ENCODE data around the gene TRIM26. TPM values are rescaled to one million over a fixed set of nuclear protein-coding genes. Genes with fewer than 3 reads are reported as not detected.

The TRIM26 gene
- total RNA-seq, 4 donors from 2014 or later, result 14.9 to 38.1 (median 30.0) TPM

DNA sequence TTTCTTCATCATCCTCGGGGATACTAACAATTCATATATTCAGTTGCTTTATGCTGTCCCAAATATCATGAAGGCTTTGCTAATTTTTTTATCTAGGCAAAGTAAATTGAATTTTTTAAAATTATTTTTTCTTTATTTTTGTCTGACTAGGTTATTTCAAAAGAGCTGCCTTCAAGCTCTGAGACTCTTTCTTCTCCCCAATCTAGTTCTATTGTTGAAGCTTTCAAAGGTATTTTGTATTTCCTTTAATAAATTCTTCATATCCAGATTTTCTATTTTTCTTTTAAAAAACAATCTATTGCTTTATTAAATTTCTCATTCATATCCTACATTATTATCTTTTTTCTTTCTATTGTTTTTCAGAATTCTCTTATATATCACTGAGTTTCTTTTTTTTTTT is 33.1 kb downstream of the TRIM26 start:
- Histone ChIP-seq H3K4me3 (no peak overlapping the region), H3K27ac (no peak overlapping the region), H3K4me1 (no peaks in the 10 kb centered on the region), H3K9me3 (no peaks in the 10 kb centered on the region), H3K27me3 (no peaks in the 10 kb centered on the region), H3K36me3 (no peaks in the 10 kb centered on the region)
- intact Hi-C loops (cut with DNase I; ENCODE audit: low total_unique reads), result no loop called here
- TF ChIP-seq CTCF (IDR thresholded peaks at IDR 0.05), result no peak
- no peak for TF ChIP-seq POLR2A (IDR thresholded peaks at IDR 0.05)
- no peak for DNase-seq

DNA sequence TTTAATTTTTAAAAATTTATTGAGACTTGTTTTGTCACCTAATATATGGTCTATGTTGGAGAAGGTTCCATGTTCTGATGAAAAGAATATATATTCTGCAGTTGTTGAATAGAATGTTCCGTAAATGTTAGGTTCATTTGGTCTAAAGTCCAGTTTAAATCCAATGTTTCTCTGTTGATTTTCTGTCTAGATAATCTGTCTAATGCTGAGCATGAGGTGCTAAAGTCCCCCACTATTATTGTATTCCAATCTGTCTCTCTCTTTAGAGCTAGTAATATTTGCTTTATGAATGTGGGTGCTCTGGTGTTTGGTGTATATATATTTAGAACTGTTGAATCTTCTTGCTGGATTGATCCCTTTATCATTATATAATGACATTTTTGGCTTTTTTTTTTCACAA is 34.4 kb downstream of the TRIM26 start:
- Histone ChIP-seq H3K27ac (no peak overlapping the region), H3K36me3 (no peaks in the 10 kb centered on the region), H3K27me3 (no peaks in the 10 kb centered on the region), H3K9me3 (no peaks in the 10 kb centered on the region), H3K4me3 (no peak overlapping the region), H3K4me1 (no peaks in the 10 kb centered on the region)
- intact Hi-C loops (cut with DNase I; ENCODE audit: low total_unique reads), result no loop called here
- TF ChIP-seq CTCF (IDR thresholded peaks at IDR 0.05), result no peak
- TF ChIP-seq POLR2A (IDR thresholded peaks at IDR 0.05), result no peak
- DNase-seq, result no peak

GRCh38 chr6:30175765-30176164 is 37.4 kb downstream of the TRIM26 start:
- intact Hi-C loops (cut with DNase I; ENCODE audit: low total_unique reads), result no loop called here
- Histone ChIP-seq H3K4me3 (no peak overlapping the region), H3K36me3 (no peaks in the 10 kb centered on the region), H3K27ac (no peak overlapping the region), H3K9me3 (no peaks in the 10 kb centered on the region), H3K4me1 (no peaks in the 10 kb centered on the region), H3K27me3 (peaks cover 5 to 13% of the 10 kb centered on the region in 2 donors)
- no peak for DNase-seq
- no peak for TF ChIP-seq POLR2A (IDR thresholded peaks at IDR 0.05)
- TF ChIP-seq CTCF (IDR thresholded peaks at IDR 0.05), result no peak

- intact Hi-C loops (cut with DNase I; ENCODE audit: low total_unique reads), result no loop called here
- Histone ChIP-seq H3K36me3 (no peaks in the 10 kb centered on the region), H3K4me1 (no peaks in the 10 kb centered on the region), H3K27ac (no peak overlapping the region), H3K27me3 (peaks cover 5 to 21% of the 10 kb centered on the region in 2 donors), H3K4me3 (no peak overlapping the region), H3K9me3 (no peaks in the 10 kb centered on the region)
- no peak for DNase-seq
- TF ChIP-seq CTCF (IDR thresholded peaks at IDR 0.05) (no peak), POLR2A (IDR thresholded peaks at IDR 0.05) (no peak)
Observed at GRCh38 chr6:30172681-30173080, 40.5 kb downstream of the TRIM26 start.

DNA sequence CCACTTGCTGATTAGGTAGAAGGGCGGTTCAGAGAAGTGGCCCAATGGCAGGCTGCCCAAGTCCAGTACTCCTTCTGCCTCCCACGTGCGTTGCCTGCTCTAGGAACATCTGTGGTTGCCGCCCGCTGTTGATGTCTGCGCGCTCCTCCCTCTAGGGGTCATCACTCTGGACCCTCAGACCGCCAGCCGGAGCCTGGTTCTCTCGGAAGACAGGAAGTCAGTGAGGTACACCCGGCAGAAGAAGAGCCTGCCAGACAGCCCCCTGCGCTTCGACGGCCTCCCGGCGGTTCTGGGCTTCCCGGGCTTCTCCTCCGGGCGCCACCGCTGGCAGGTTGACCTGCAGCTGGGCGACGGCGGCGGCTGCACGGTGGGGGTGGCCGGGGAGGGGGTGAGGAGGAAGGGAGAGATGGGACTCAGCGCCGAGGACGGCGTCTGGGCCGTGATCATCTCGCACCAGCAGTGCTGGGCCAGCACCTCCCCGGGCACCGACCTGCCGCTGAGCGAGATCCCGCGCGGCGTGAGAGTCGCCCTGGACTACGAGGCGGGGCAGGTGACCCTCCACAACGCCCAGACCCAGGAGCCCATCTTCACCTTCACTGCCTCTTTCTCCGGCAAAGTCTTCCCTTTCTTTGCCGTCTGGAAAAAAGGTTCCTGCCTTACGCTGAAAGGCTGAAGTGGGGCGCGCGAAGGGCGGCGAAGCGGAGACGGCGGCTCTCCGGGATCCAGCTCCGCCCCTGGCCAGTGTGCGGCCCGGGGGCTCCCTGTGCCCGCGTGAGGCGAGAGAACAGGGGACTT is 41.3 kb downstream of the TRIM26 start:
- Histone ChIP-seq H3K27me3 (peaks cover 5 to 21% of the 10 kb centered on the region in 2 donors), H3K36me3 (no peaks in the 10 kb centered on the region), H3K27ac (no peak overlapping the region), H3K9me3 (no peaks in the 10 kb centered on the region), H3K4me1 (no peaks in the 10 kb centered on the region), H3K4me3 (no peak overlapping the region)
- intact Hi-C loops (cut with DNase I; ENCODE audit: low total_unique reads), result no loop called here
- TF ChIP-seq POLR2A (IDR thresholded peaks at IDR 0.05) (no peak), CTCF (IDR thresholded peaks at IDR 0.05) (no peak)
- no peak for DNase-seq
